ENCODE measurements around the gene DNAH8. TPM values are rescaled to one million over a fixed set of nuclear protein-coding genes. Genes with fewer than 3 reads are reported as not detected.

DNAH8 gene
- total and polyA plus RNA-seq, 2 donors (not counting 3 experiments of a cell fraction or from before 2014, with no cell fraction given) = 0.29 to 0.61 TPM

DNA sequence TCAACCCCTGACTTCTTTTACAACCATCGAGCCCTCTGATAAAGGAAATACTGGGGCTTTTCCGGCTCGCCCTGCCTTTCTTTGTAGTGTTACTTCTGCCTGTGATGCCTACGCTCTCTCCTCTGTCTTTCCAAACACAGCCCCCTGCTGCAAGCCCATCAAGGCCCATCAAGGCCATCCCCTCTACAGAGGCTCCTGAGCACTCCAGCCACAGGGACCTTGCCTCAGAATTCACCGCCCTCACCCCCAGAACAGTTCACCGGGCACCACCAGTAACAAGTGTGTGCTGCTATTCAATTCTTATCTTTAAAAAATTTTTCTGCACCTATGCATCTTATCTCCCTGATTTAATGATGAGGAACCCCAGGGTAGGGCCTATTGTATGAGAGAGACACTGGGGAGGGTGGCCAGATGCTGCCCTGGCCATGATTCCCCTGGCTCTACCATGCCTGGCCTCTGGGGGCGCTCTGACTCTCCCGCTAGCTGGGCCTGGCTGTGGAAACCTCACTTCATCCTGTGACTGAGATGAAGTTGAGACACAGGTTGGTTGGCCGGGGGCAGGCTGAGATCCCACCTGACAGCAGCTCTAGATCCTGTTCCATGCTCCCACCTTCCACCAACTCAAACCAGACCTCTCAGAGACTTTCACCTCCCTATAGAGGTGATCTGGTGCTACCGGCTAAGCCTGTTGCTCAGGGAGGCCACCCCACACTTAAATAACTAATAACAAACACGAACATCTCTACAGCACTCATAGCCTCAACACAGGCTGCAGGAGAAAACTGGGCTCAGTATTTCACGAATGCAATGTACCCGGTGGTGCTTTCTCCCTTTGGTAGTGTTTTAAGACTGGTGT is 314.3 kb downstream of the DNAH8 start:
- peaks cover 2 to 5% of the 10 kb centered on the region in 2 experiments for H3K27me3 ChIP-seq (ENCODE audit: control insufficient read depth in 2 of 2, insufficient read depth in 2 of 2, low read length in 2 of 2)
- H3K9me3 ChIP-seq (replicated peaks; ENCODE audit: control insufficient read depth, insufficient read depth, low read length) = no peaks in the 10 kb centered on the region
- no peak overlapping the region for H3K4me2 ChIP-seq (ENCODE audit: insufficient read depth, low read length)
- peak; percentile 11 for DNase-seq (ENCODE audit: low read depth, low spot score)
- H3K4me3 ChIP-seq (replicated peaks in 1 of 3; ENCODE audit: insufficient read depth in 1 of 3, low read depth in 1 of 3, low read length in 3 of 3) = no peak overlapping the region
- ChIA-PET CTCF (interaction anchor here (1.0 to 1.5 kb wide), 7 partner anchors 8 to 273 kb away, joined by 3 to 9 read pairs (median 3); no protein-coding TSS in a partner anchor), POLR2A (no interaction called here)
- no peaks in the 10 kb centered on the region for H3K79me2 ChIP-seq (ENCODE audit: control insufficient read depth, insufficient read depth, low read length)
- H2AFZ ChIP-seq (ENCODE audit: low read depth, low read length) = no peak overlapping the region
- no peaks in the 10 kb centered on the region for H3K9me1 ChIP-seq (replicated peaks; ENCODE audit: control insufficient read depth, extremely low read depth, insufficient read depth, low read length)
- TF ChIP-seq, protein P1, sequence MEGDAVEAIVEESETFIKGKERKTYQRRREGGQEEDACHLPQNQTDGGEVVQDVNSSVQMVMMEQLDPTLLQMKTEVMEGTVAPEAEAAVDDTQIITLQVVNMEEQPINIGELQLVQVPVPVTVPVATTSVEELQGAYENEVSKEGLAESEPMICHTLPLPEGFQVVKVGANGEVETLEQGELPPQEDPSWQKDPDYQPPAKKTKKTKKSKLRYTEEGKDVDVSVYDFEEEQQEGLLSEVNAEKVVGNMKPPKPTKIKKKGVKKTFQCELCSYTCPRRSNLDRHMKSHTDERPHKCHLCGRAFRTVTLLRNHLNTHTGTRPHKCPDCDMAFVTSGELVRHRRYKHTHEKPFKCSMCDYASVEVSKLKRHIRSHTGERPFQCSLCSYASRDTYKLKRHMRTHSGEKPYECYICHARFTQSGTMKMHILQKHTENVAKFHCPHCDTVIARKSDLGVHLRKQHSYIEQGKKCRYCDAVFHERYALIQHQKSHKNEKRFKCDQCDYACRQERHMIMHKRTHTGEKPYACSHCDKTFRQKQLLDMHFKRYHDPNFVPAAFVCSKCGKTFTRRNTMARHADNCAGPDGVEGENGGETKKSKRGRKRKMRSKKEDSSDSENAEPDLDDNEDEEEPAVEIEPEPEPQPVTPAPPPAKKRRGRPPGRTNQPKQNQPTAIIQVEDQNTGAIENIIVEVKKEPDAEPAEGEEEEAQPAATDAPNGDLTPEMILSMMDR (IDR thresholded peaks at IDR 0.05; ENCODE audit: extremely low read depth in 1 of 2, insufficient read depth in 1 of 2, low read depth in 1 of 2, low read length in 2 of 2) = peak; percentile 73 to 85
- TF ChIP-seq EZH2 (IDR thresholded peaks at IDR 0.05; ENCODE audit: borderline replicate concordance, low read depth, low read length, severe bottlenecking) = no peak
- FAIRE-seq = peak; percentile 26
- intact Hi-C loops (cut with micrococcal nuclease) = no loop called here
- H4K20me1 ChIP-seq (replicated peaks; ENCODE audit: control insufficient read depth, extremely low read depth, insufficient read depth, low read length) = no peaks in the 10 kb centered on the region
- no peaks in the 10 kb centered on the region for H3K36me3 ChIP-seq (ENCODE audit: control insufficient read depth in 2 of 2, extremely low read depth in 1 of 2, insufficient read depth in 2 of 2, low read length in 2 of 2)
- dilution Hi-C loops (cut with MboI; ENCODE audit: extremely low pct_ligation_motif_present, low sequenced_read_pairs) = no loop called here
- BruUV-seq (replicated peaks) = no TSS peak
- H3K9ac ChIP-seq (replicated peaks; ENCODE audit: extremely low read depth, insufficient read depth, low read length) = no peak overlapping the region
- no peak overlapping the region for H3K27ac ChIP-seq (ENCODE audit: insufficient read depth, low read depth, low read length)
- no peaks in the 10 kb centered on the region for H3K4me1 ChIP-seq (ENCODE audit: control insufficient read depth, extremely low read depth, insufficient read depth, low read length)

DNA sequence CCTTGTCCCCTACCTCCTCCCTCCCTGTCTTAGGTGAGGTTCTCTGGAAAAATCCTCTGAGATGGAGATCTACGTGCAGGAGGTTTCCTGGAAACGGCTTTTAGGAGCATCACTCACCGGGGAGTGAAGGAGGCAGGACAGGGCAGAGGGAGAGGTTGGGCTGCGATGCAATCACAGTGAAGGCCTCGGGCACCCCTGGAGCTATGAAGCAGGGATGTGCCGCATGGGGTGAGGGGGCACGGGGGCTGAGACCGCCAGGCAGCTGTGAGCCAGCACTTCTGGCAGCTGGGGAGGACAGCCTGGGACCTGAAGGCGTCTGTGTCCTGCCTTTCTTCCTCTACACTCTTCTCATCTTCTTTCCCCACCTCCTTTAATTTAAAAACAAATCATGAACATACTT is 320.6 kb downstream of the DNAH8 start:
- Histone ChIP-seq H3K4me2 (ENCODE audit: insufficient read depth, low read length) (no peak overlapping the region), H3K4me3 (replicated peaks in 1 of 3; ENCODE audit: insufficient read depth in 1 of 3, low read depth in 1 of 3, low read length in 3 of 3) (no peak overlapping the region), H3K9me1 (replicated peaks; ENCODE audit: control insufficient read depth, extremely low read depth, insufficient read depth, low read length) (no peaks in the 10 kb centered on the region), H3K27ac (ENCODE audit: insufficient read depth, low read depth, low read length) (no peak overlapping the region), H3K4me1 (ENCODE audit: control insufficient read depth, extremely low read depth, insufficient read depth, low read length) (no peaks in the 10 kb centered on the region), H3K9me3 (replicated peaks; ENCODE audit: control insufficient read depth, insufficient read depth, low read length) (no peaks in the 10 kb centered on the region), H3K36me3 (ENCODE audit: control insufficient read depth in 2 of 2, extremely low read depth in 1 of 2, insufficient read depth in 2 of 2, low read length in 2 of 2) (no peaks in the 10 kb centered on the region), H4K20me1 (replicated peaks; ENCODE audit: control insufficient read depth, extremely low read depth, insufficient read depth, low read length) (no peaks in the 10 kb centered on the region), H3K79me2 (ENCODE audit: control insufficient read depth, insufficient read depth, low read length) (no peaks in the 10 kb centered on the region), H2AFZ (ENCODE audit: low read depth, low read length) (no peak overlapping the region), H3K9ac (replicated peaks; ENCODE audit: extremely low read depth, insufficient read depth, low read length) (no peak overlapping the region), H3K27me3 (ENCODE audit: control insufficient read depth in 2 of 2, insufficient read depth in 2 of 2, low read length in 2 of 2) (peaks cover 2 to 9% of the 10 kb centered on the region in 2 experiments)
- intact Hi-C loops (cut with micrococcal nuclease) = no loop called here
- BruUV-seq (replicated peaks) = no TSS peak
- CTCF ChIA-PET = no interaction called here
- dilution Hi-C loops (cut with MboI; ENCODE audit: extremely low pct_ligation_motif_present, low sequenced_read_pairs) = no loop called here
- FAIRE-seq (no peak), DNase-seq (ENCODE audit: low read depth, low spot score) (no peak)
- POLR2A ChIA-PET = no interaction called here
- TF ChIP-seq MYC (IDR thresholded peaks at IDR 0.05; ENCODE audit: low read depth, low read length) (no peak), EZH2 (IDR thresholded peaks at IDR 0.05; ENCODE audit: borderline replicate concordance, low read depth, low read length, severe bottlenecking) (no peak), POLR2AphosphoS5 (IDR thresholded peaks at IDR 0.05; ENCODE audit: insufficient read depth, low read depth, low read length) (no peak), JUN (IDR thresholded peaks at IDR 0.05; ENCODE audit: borderline replicate concordance, insufficient read depth, insufficient read length, low read depth) (no peak), GATA2 (IDR thresholded peaks at IDR 0.05; ENCODE audit: insufficient read depth, insufficient read length, low read depth, low read length) (no peak), POLR2A (IDR thresholded peaks at IDR 0.05; ENCODE audit: low read depth, low read length) (no peak), FOS (IDR thresholded peaks at IDR 0.05; ENCODE audit: borderline replicate concordance, insufficient read depth, low read length) (no peak)
- TF ChIP-seq, protein P1 (IDR thresholded peaks at IDR 0.05; ENCODE audit: extremely low read depth in 1 of 2, insufficient read depth in 1 of 2, low read depth in 1 of 2, low read length in 2 of 2) = no peak
- TF ChIP-seq, protein P2, sequence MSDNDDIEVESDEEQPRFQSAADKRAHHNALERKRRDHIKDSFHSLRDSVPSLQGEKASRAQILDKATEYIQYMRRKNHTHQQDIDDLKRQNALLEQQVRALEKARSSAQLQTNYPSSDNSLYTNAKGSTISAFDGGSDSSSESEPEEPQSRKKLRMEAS (IDR thresholded peaks at IDR 0.05; ENCODE audit: insufficient read depth, insufficient read length) = no peak
